HL-60 (cell line): ENCODE measurements around the gene KLF3.

Experiments
- DNase-seq, 2 experiments: peaks; one replicate each; pipeline ENCODE4 v3.0.0-alpha.2; 2010 to 2020; ENCODE audit warnings: low read depth in 1 of 2, low spot score in 1 of 2
- H3K27ac ChIP-seq: fragments of 250-450 bp; sonication (Bioruptor Pico); replicated peaks from 2 replicates; pipeline ENCODE4 v1.5.1; 2020; ENCODE audit warnings: mild to moderate bottlenecking, moderate library complexity
- H3K27me3 ChIP-seq: fragments of 250-450 bp; sonication (Bioruptor Pico); 2 replicates; pipeline ENCODE4 v1.5.1; 2021; ENCODE audit warnings: mild to moderate bottlenecking, moderate library complexity; ENCODE audit not compliant: insufficient read depth, poor library complexity, severe bottlenecking
- H3K4me3 ChIP-seq: replicated peaks from 2 replicates; pipeline ENCODE4 v1.5.1; 2011; ENCODE audit warnings: mild to moderate bottlenecking, control low read depth, low read length; ENCODE audit not compliant: insufficient read depth
- CTCF ChIP-seq: IDR thresholded peaks from one replicate; pipeline ENCODE4 v1.5.1; 2011; ENCODE audit warnings: low read length, control low read depth, inconsistent platforms; ENCODE audit not compliant: insufficient read depth
- GABPA ChIP-seq: IDR thresholded peaks from 2 replicates; pipeline ENCODE4 v1.6.1; 2012; ENCODE audit warnings: low read depth
- POLR2AphosphoS5 ChIP-seq: IDR thresholded peaks from 2 replicates; pipeline ENCODE4 v1.6.1; 2012; ENCODE audit warnings: low read depth
- REST ChIP-seq: IDR thresholded peaks from 2 replicates; pipeline ENCODE4 v1.6.1; 2012; ENCODE audit warnings: low read depth; ENCODE audit not compliant: insufficient replicate concordance
- SPI1 ChIP-seq: IDR thresholded peaks from 2 replicates; pipeline ENCODE4 v1.6.1; 2012; ENCODE audit warnings: low read depth, mild to moderate bottlenecking, borderline replicate concordance

Gene KLF3

GRCh38 chr4:38682336-38682735 lies 18.3 kb downstream of the KLF3 start:
- H3K4me3 ChIP-seq, result no peak overlapping the region
- TF ChIP-seq REST, result no peak
- no peak for TF ChIP-seq CTCF
- no peak for TF ChIP-seq SPI1
- no peak for TF ChIP-seq GABPA
- no peak for TF ChIP-seq POLR2AphosphoS5
- no peak for DNase-seq
- no peaks in the 10 kb centered on the region for H3K27me3 ChIP-seq
- H3K27ac ChIP-seq, result no peak overlapping the region

GRCh38 chr4:38683276-38683675 lies 19.3 kb downstream of the KLF3 start:
- no peak overlapping the region for H3K4me3 ChIP-seq
- no peak overlapping the region for H3K27ac ChIP-seq
- DNase-seq, result no peak
- TF ChIP-seq SPI1 (peak; percentile 36; the same call in 1 of the 2 replicates), CTCF (no peak)
- no peaks in the 10 kb centered on the region for H3K27me3 ChIP-seq

GRCh38 chr4:38684271-38684670 lies 20.3 kb downstream of the KLF3 start:
- Histone ChIP-seq H3K27ac (no peak overlapping the region), H3K27me3 (no peaks in the 10 kb centered on the region), H3K4me3 (no peak overlapping the region)
- no peak for TF ChIP-seq CTCF
- TF ChIP-seq REST, result no peak
- TF ChIP-seq GABPA, result no peak
- no peak for TF ChIP-seq POLR2AphosphoS5
- no peak for TF ChIP-seq SPI1
- DNase-seq, result no peak

- H3K27me3 ChIP-seq, result no peaks in the 10 kb centered on the region
- no peak overlapping the region for H3K27ac ChIP-seq
- no peak overlapping the region for H3K4me3 ChIP-seq
- no peak for DNase-seq
- no peak for TF ChIP-seq SPI1
- TF ChIP-seq POLR2AphosphoS5, result no peak
- TF ChIP-seq REST, result no peak
- TF ChIP-seq GABPA, result no peak
- no peak for TF ChIP-seq CTCF
These were observed 21.2 kb downstream of the KLF3 start for GRCh38 chr4:38684951-38685844.
